NCI-H510A (cell line): Measurements from ENCODE around the gene FGF3.

Experiments
- DNase-seq: peaks from one replicate; lab custom pipeline; 2025; lab: John Stamatoyannopoulos, UW

Gene FGF3

DNA sequence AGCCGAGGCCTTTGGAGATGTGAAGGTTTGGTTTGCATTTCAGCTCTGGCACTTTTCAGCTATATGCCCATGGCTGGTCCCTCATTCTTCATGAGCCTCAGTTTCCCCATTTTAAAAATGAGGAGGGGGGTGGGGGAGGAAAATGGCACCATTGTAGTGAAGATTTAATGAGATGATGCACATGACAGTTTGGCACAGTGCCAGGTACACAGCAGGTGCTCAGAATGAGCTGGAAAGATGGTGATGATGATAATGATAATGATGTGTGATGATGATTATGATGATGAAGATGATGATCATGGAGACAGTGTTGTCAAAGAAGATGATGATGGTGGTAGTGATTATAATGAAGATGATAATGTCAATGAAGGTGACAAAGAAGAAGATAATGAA, 24.3 kb upstream of the FGF3 start:
- DNase-seq: no peak

DNA sequence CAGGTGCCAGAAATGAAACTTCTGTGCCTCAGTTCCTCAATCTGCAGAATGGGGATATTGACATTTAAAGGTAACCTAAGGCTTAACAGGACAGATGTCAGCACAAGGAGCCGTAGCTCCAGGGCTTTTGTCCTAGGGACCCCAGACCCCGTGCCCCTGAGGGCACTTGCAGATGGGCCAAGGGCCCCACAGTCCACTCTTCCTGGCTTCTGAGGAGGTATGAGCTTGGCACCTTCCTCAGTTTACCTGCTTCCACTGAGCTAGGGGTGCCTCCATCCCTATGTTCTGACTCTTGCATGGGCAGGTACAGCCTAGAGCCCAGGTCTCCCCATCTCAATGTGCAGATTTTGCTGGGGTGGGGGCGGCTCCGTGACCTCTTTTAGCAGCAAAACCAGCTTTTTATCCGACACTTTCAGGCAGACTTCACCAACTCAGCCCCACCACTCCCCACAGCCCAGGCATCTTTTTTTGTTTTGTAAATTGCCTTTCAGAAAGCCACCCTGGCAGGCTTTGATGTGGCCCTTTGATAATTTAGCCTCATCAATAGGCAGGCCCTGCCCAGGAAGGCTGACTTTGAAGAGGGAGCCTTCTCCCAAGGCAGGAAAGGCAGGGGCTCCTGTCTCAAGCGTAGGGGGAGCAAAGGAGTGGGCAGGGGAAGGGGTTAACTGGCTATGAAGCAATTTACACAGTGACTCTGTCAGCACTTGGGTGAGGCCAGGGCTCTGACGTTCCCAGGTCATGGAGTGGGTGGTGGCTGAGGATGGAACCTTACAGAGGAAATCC, 23.7 kb upstream of the FGF3 start:
- DNase-seq: no peak

DNA sequence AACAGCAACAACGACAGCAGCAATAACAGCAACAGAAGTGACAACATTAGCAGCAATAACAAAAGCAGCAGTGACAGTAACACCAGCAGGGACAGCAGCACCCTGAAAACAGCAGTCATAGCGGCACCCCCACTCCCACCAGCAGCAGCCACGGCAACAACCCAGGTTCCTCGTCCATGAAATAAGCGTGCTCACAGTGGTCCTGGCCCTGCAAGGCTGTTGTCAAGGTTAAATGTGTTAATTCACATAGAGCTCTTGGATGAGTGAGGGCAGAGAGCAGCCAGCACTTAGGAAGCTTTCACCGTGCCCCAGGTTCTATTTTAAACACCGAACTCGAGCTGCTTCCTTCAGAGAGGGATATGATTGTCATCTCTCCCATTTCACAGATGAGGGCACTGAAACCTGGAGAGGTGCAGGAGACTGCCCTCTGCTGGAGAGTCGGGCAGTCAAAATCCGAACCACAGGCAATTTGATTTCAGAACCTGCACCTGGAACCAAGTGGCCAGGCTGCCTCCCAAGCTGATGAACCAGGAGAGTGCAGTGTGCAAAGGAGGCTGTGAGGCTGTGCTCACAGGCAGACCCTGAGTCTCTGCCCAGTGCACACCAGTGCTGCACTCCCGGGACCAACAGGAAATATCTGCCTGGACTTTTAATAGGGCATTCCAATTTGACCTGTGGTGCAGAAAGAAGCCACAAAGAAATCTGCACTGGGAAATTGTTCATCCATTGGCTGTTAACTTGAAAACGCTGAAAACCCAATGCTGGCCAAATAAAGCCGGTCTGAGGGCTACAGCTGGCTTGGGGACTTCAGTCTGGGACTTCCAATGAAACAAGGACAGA, 22.9 kb upstream of the FGF3 start:
- no peak for DNase-seq

DNA sequence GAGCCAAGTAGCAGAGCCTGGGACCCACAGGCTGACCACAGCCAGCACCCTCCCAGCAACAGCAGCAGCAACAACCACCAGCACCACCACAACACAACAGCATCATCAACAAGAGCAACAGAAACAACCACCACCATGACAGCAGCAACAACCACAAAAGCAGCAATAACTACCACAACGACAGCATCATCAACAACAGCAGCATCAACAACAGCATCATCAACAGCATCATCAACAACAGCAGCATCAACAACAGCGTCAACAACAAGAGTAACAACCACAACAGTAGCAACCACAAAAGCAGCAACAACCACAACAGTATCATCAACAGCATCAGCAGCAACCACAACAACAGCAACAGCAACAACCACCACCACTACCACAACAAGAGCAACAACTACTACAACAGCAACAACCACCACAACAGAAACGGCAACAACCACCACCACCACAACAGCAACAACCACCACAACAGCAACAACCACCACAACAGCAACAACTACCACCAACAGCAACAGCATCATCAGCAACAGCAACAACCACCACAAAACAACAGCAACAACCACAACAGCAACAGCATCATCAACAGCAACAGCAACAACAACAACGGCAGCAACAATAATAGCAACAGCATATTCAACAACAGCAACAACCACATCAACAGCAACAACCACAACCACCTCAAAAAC, 22.1 kb upstream of the FGF3 start:
- no peak for DNase-seq

DNA sequence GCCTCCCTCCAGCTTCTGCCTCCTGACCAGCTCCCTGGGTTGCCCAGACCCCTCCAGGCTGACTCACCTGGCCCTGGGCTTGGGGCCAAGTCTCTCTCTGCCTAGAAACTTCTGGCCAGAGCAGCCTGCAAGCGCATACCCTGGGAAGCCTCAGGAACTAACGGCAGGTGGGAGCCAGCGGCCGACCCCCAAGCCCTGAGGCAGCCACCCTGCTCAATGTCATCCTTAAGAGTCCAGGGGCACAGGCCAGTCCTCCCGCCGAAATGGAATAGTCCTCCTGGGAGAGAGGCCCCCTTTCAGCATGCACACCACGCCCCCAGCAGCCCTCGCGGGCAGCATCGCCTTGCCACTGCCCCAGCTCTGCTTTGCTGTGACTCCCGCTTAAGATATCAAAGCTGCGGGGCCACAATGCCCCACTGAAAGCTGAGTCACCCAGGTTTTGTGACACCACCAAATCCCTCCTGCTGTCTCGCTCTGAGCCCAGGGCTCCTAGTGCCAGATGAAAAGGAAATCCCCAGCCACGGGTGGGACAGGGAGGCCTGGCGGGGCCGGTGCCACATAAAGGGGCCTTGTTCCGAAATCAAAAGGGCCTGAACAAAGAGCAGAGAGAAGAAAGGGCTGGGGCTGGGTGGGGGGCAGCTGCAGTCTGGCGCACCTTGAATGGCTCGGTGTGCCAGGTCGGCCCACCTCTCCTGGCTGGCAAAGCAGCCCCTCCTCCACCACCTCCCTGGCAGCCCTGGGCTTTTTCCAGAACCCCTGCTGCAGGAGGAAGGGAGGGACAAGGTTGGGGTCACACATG, 21.4 kb upstream of the FGF3 start:
- DNase-seq: no peak

DNA sequence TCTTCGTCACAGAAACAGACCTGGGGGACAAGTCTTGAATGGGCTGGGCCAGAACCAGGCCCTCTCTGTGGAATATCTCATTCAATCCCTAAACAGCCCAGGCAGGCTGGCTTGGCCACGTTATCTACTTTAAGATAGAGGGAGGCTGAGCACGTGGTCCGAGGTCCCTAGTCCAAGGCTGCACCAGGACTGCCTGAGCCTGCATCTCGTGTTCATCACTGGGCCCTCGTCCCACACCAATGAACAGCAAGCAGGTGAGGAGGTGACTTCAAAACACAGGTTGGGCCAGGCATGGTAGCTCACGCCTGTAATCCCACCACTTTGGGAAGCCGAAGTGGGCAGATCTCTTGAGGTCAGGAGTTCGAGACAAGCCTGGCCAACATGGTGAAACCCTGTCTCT, 20.3 kb upstream of the FGF3 start:
- DNase-seq: no peak

DNA sequence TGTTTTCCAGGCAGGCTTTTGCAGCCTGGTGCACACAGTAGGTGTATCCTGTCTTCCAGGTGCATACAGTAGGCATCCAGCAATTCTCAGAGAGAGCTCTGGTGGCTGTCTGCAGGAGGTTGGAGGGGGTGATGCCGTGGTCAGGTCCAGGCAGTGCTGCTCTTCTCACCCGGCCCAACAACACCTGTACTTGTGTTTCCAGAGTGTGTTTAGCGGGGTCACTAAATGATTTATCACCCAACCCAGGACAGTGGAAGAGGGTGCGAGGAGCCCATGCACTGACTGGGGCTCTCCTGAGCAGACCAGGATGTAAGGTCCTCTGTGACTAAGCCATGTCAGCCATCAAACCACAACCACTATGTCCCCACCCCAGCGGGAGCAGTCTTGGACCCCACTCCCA, 18.6 kb upstream of the FGF3 start:
- DNase-seq: no peak

DNA sequence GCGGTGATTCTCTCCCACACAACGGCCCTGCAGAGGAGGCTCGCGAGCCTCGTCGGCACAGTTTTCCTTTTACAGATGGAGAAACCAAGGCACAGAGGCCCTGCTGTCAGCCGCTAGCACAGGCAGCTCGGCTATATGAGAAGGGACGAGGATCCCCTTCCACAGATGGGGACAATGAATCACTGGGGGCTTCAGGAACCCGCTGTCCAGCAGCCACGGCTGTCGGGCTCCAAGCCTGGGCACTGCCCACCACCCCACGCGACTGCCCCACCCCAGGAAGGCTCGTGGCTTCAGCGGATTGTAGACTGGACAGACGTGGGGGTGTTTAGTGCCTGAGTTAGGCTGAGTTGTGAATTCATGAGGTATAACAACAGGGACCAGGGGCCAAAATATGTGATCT, 17.2 kb upstream of the FGF3 start:
- DNase-seq: no peak

DNA sequence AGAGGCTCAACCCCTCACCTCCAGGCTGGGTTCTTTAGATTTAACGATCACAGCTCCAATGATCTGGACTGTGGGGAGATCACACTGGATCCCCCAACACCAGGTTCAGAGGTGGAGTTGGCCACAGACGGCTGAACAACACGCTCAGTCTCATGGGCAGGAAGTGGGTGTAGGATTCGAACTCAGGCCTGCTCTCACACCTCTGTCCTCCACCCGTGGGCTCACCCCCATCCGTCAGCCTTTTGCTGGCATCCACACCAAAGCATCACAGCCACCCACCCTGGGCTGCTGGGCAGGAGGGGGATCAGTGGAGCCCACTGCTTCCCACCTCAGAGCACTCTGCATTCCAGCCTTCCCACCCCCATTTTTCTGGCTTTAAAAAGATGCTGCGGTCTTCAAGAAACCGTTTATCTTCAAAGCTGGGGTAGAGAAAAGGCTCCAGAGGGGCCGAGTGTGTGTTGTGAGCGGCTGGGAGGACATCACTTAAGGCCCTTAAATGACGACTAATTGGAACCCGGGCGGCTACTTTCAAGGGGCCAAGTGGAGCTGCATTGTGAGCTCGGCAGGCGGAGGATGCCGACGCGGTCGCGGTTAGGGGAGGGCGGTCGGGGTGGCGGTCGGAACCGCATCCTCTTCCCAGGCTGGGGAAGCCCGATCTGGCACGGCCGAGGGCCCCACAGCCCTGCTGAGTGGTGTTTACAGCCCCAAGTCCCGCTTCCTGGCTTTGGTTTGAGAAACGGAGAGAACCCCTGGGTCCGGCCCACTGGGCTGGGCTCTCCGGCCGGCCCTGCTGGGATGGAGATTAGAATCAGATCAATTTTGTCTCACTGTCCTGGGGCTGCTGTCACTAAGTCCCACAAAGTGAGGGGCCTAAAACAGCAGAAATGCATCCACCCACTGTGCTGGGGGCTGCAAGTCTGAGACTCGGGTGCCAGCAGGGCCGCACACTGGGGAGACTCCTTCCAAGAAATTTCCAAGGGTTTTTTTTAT, 15.9 kb upstream of the FGF3 start:
- no peak for DNase-seq

DNA sequence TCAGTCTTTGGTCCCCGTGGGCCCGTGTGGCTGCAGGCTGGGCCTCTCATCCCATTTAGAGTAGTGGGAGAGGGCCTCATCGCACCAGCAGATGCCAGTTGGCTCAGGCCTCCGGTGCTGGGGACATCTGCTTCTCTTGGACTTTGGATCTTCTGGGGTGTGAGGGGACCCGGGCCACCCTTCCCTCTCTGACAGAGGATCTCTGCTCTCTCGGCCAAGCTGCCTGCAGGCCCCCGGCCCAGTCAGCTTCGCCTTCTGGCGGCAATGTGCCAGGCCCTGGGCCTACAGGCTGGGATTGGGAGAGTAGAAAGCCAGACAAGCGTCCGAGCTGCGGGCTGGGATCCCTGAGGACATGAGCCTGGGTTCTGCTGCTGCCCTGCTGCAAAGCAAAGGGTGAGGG, 15.0 kb upstream of the FGF3 start:
- DNase-seq: no peak

DNA sequence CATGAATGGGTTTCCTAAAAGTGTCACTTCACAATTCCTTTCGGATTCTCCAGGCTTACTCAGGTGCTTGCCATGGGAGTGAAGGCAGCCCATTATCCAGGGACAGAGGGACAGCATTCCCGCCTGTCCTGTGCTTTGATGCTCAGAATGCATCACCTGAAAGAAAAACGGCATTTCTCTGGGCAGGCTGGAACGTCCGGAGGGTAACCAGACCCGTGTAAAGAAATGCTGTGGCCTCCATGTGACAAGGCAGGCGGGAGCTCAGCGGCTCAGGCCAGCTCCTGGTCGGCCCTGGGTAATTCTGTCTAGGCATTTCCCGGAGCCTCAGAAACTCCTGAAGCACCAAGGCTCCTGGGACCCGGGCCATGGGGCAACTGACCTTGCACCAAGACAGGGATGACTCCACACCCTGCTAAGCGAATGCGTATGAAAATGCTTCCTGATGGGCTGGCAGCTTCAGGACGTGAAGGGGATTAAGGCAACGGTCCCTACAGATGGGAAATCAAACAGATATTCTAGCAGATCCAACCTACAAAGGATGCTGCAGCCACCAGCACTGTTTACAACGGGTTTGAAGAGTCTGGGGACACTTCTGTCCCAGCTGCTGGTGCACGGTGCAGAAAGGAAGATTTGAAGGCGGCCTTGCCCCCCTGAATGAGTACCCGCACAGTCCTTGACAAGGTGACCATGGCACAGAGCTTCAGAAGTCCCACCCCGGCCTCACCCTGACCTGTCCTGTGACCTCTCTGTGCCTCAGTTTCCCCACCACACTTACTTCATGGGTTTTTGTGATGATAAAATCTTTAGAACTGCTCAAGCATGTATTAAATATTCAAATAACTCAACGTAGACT, 13.6 kb upstream of the FGF3 start:
- no peak for DNase-seq

DNA sequence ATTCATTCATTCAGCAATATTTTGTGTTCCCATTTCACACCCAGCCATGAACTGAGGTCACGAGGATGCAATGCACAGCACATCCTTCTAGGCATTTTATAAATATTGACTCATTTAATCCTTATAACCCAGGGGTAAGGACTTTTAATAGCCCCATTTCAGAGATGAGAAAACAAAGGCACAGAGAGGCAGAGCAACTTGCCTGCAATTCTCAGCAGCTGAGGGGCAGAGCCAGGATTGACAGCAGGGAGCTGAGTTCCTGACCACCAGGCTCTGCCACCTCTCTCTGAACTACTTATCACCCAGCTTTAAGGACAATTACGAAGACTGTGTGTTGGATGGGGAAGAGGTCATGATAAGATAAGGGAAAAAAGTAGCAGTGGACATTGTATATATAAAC, 12.8 kb upstream of the FGF3 start:
- no peak for DNase-seq

DNA sequence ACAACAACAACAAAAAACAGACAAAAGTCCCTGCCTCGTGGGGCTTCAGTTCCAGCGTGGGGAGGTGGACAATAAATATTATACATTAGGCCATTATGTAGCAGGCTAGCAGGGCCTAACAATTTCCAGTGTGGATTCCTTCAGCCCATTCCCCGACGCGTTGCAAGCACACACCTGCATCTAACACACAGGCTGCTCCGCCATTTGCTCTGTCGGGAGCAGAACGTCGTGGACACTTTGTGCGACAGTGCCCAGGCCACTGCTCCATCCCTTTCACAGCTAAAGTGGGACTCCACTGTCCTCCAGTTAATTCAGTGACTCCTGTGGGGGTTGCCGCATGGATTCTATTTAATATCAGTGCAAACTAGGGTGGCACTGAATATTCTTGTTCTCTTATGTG, 10.9 kb upstream of the FGF3 start:
- DNase-seq: no peak

DNA sequence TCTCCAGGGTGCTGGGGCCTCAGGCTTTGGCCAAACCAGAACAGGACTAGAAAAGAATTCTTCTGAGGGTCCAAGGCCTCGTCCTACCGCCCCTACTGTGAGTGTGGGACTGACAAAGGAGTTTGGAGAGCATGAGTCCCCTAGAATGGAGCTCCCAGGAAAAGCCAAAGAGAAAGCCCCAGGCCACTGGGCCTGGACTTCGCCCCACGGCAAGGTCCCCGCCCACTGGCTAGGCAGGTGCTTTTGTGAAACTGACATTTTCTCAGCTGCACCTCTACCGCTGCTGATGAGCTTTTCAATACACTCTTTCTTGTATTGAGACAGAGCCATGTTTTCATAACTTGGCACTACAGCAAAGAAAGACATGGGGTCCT, 9.7 kb upstream of the FGF3 start:
- no peak for DNase-seq

DNA sequence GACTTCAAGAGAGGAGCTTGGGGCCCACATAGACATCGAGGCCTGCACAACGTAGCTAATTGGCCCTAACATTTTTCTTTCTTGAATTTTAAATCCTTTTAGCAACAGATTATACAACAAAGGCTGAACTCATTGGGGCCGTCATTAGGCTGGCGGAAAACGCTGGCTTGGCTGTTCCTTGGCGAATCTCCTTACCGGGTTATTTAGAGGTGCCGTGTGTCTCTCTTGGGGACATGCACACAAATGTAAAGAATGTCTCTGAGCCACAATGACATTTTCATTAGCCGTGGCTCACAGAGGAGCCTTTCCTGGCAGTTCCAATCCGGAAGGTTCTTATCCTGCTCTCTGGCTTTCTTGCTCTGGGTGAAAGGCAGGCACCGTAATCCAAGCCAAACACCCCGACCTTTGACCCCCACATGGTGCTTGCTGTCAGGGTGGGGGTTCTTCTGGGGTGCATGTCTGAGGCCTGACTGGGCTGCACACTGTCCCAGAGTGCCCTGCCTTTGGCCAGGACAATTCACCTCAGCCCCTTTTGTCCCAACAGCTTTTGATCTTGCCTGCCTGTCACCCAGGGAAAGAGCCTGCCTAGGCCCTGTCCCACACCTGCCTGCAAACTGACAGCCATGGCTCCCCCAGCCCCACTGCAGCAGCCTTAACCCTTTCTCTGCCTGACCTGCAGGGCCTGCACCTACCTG, 9.2 kb upstream of the FGF3 start:
- no peak for DNase-seq

DNA sequence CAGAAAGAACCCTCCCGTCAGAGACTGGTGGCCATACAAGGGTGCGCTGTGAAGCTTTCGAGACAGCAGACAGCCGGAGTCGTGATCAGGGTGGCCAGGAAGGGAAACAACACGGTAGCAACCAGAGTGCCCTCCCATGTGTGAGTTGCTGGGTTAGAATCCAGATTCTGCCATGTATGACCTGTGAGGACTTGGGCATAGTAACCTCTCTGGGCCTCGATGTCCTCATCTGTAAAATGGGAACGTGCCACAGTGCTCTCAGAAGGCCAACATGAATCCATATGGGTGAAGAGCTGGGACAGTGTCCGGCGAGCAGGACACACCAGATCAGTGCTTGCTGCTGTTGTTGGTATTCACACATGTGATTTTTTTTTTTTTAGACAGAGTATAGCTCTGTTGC, 7.6 kb upstream of the FGF3 start:
- DNase-seq: no peak

DNA sequence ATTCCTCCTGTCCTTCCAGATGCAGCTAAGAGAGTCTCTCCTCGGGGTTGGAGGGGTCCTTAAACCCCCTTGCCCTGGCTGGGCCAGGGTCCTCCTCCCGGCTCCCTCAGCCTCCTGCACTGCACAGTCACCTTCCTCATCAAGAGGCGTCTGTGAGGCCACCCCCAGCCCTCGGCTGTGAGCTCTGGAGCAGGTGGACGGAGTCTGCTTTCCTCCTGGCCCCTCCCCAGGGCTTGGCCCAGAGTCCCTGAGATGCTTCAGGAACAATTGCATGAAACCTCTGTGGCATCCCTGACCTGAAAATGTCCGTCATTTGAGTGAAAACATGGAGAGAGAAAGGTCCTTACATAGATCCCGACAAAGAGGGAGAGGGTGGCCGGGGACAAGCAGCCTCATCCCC, 6.7 kb upstream of the FGF3 start:
- no peak for DNase-seq

DNA sequence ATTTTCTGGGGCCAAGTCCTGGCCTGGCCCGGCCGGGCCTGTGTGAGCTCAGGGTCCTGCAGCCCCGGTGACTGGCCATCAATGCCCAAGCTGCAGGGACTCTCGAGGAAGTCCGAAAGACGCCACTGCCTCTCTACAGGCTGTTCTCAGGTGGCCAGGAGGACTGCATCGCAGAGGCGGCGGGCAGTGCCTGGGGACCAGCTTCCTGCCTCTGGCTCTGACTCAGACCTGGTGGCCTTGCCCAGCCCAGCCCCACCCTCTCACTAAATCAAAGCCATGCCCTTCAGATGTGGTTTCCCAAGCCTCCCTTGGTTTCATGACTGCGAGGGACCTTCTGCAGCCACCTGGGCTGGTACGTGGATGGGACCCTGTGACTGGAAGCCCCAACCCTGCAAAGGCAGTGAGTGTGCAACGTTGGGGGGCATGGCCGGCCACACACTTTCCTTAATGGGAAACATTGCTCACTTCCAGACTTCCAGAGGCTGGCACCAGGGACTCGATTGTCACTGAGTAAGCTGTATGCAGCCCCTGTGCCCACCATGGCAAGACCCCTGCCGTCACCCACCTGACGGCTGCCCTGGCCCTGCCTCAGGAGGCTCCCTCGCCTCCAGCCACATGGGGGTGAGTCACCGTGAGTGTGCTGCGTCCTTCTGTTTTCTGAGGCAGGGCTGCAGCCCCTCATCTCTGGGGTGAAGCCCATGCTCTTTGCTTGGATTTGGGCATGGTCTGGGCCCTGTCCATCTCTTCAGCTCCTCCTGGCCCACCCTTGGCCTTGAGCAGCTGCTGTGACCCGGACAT, 6.0 kb upstream of the FGF3 start:
- no peak for DNase-seq
